HG02759 (cell line): Measurements from ENCODE around the gene CD40.

Experiments used
- ATAC-seq: cut with Tn5 transposase; IDR thresholded peaks from one replicate; pipeline ENCODE4 v1.9.1; 2021; ENCODE audit warnings: mild to moderate bottlenecking, moderate library complexity; ENCODE audit not compliant: unreplicated experiment

The CD40 gene

GRCh38 chr20:46142124-46142523 is 24.0 kb downstream of the CD40 start:
- ATAC-seq, result no peak

GRCh38 chr20:46144432-46145025 is 26.4 kb downstream of the CD40 start:
- no peak for ATAC-seq

DNA sequence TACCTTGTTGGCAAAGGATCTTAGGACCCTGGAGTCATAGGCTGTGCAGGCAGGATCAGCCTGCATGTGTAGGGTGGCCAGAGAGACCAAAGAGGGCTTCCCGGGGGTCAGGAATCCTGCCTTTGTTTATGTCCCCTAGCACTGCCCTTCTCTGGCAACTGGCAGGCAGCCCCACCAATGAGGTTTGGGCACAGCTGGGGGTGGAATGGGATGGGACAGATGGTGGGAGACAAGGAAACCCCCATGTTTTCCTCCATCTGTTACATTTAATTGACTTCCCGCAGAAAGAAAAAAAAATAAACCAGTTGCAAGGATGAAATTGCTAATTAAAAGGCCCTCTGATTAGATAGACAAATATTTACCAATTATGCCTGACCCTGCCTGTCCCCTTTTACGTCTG is 27.6 kb downstream of the CD40 start:
- ATAC-seq, result no peak

DNA sequence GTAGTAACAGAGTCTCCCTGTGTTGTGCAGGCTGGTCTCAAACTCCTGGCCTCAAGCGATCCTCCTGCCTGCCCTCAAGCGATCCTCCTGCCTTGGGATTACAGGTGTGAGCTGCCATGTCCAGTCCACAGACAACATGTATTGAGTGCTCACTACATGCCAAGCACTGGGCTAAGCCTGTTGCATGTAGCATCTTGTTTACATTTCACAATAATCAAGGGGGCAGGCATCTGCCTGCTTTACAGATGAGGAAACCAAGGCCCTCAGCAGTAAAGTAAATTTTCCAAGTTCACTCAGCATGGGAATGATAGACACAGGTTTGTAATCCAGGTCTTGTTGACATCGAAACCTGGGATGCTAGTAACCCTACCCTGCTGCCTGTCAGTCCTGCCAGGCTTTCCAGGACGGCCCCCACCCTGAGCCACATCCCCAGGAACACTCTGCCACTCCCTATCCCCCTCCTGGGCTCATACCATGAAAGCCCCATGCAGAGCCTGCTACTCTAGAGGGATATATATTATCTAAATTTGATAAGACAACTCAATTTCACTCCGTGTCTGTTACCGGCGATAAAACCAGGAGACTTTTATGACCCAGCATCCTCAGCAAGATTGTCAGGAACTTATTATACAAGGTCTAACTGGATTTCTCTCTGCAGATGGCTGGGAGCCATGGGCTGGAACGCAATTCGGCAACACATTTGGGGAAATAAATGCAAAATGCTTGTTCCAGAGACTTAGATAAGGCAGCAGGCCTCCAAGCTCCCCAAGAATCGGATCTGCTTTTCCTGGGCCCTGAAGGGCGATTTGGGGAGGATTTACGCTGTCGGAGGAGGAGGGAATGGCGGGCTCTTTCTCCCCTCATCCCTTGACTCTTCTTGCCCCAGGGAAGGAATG is 30.4 kb downstream of the CD40 start:
- ATAC-seq, result no peak

- ATAC-seq, result no peak
Measured at GRCh38 chr20:46150943-46151342, 32.8 kb downstream of the CD40 start.

DNA sequence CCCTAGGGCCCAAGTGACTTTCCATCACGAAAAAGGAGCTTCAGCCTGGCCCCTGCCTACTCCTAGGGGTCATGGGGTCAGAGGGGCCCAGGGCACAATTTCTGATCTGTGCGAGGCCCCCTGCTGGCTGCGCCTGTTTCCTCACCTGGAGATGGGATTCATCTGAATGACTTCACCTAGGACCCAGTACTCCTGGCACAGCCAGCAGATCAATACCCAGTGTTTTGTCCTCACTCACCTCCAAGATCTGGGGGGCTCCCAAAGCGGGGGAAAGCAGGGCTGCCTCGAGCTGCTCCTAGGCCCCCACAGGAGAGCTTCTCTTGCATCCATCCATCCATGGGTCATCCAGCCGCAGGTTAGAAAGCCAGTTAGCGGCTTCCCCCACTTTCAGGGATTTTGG is 33.8 kb downstream of the CD40 start:
- no peak for ATAC-seq

GRCh38 chr20:46152824-46153586 is 34.9 kb downstream of the CD40 start:
- no peak for ATAC-seq

DNA sequence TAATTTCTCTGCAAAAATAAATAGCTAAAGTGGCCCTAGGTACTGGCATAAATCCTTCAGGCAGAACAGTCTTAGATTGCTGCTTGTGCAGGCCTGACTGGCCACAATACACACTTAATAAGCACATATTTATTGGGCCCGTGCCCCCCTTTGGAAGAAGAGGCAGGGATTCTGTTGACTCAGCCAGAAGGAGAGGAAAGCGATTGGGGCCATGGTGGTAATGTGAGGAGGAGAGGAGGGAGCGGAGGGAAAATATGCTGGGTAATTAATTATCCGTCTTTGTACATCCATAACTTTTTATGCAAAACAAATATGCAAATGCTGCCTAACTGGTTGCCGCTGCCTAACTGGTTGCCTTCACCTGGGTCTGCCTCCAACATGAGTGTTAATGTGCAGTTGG is 36.2 kb downstream of the CD40 start:
- ATAC-seq, result no peak

- no peak for ATAC-seq
Measured at GRCh38 chr20:46154796-46155195, 36.7 kb downstream of the CD40 start.

DNA sequence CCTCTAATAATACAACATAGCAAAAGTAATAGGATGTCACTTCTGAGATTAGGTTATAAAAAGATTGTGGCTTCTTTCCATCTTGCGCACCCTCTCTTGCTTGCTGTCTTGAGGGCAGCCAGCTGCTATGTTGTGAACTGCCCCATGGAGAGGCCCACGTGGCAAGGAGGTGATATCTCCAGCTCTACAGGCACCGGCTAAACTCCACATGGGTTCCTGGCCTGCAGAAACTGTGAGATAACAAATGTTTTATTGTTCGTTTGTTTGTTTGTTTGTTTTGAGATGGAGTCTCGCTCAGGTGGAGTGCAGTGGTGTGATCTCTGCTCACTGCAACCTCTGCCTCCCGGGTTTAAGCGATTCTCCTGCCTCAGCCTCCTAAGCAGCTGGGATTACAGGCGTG is 38.0 kb downstream of the CD40 start:
- no peak for ATAC-seq

DNA sequence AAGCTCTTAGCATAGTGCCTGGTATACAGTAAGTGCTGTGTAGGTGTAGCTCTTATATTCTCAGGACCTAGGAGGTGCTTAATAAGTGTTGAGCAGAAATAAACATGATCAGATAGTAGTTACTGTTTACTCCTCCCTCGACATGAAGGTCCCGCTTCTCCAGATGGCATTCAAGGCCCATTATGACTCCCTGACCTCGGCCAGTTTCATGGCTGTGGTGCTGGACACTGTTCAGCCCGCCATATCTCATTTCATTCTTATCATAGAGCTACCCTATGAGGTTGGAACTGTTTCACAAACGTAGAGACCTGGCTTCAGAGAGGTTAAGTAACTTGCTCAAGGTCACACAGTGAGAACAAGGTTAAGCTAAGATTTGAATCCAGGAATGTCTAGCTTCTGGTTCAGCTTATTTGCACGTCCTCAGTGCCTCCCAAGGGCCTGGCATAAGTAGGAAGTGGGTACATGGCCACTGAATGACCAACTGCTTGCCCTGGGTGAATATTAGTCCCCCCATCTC is 39.0 kb downstream of the CD40 start:
- no peak for ATAC-seq

DNA sequence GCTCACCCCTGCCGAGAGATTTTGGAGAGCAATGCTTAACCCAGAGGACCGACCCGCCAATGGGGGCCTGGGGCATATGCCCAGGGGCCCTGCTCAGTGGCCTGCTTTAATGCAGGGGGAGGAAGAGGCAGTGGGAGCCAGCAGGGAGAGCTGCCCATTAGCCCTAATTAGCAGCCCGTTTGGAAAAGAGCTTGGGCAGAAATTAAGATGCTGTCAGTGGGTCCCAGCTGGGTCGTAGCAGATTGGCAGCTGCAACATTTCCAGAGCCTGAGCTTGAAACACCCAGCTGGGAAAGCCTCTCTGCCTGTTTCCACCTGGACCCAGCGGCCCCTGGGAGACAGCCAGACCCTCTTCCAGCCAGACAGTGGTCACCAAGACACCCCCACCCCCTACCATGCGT is 39.5 kb downstream of the CD40 start:
- ATAC-seq, result no peak

- no peak for ATAC-seq
Measured at GRCh38 chr20:46158476-46158987, 40.4 kb downstream of the CD40 start.

GRCh38 chr20:46159101-46159897 is 41.2 kb downstream of the CD40 start:
- no peak for ATAC-seq

GRCh38 chr20:46160661-46161060 is 42.5 kb downstream of the CD40 start:
- no peak for ATAC-seq

- ATAC-seq, result no peak
Measured at GRCh38 chr20:46161921-46162320, 43.8 kb downstream of the CD40 start.

GRCh38 chr20:46164254-46164653 is 46.1 kb downstream of the CD40 start:
- ATAC-seq, result no peak

DNA sequence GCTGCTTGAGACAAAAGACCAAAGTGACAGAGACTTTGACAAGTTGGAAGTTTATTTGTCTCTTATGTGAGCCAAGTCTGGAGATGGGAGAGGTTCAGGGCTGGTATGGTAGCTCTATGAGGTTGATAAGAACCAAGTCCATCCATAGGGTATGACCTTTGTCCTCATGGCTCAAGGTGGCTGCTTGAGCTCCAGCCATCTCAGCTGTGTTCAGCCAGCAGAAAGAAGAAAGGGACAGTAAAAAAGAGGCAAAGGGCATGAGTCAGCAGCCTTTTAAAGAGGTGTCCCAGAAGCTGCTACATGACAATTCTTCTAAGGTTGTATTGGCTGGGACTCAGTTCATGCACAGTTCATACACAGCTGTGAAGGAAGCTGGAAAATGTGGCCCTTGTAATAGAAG is 49.0 kb downstream of the CD40 start:
- ATAC-seq, result no peak

GRCh38 chr20:46168438-46168837 is 50.3 kb downstream of the CD40 start:
- no peak for ATAC-seq
